RWPE2 (cell line): ENCODE data around the gene EP400.

Experiments used
- ATAC-seq: fragments of 200-7000 bp; cut with Tn5 transposase; 3 replicates; pipeline ENCODE4 v1.9.1; 2021; ENCODE audit warnings: low read depth
- DNase-seq: peaks from one replicate; pipeline ENCODE4 v3.0.0-alpha.2; 2020; ENCODE audit warnings: low spot score
- H3K27ac ChIP-seq: fragments of 450-650 bp; 2 replicates; pipeline ENCODE4 v1.5.1; 2017; ENCODE audit warnings: mild to moderate bottlenecking; ENCODE audit not compliant: poor library complexity, severe bottlenecking
- H3K27me3 ChIP-seq: fragments of 250-450 bp; sonication (Bioruptor Pico); 2 replicates; pipeline ENCODE4 v1.5.1; 2021; ENCODE audit warnings: mild to moderate bottlenecking, moderate library complexity; ENCODE audit not compliant: insufficient read depth, poor library complexity, severe bottlenecking
- H3K36me3 ChIP-seq: fragments of 250-450 bp; sonication (Bioruptor Pico); 2 replicates; pipeline ENCODE4 v1.5.1; 2020; ENCODE audit warnings: low read depth, mild to moderate bottlenecking, moderate library complexity
- H3K4me1 ChIP-seq: fragments of 250-450 bp; sonication (Bioruptor Pico); 2 replicates; pipeline ENCODE4 v1.5.1; 2021; ENCODE audit warnings: mild to moderate bottlenecking, moderate library complexity; ENCODE audit not compliant: insufficient read depth, poor library complexity, severe bottlenecking
- H3K4me3 ChIP-seq: fragments of 250-450 bp; sonication (Bioruptor Pico); 2 replicates; pipeline ENCODE4 v1.5.1; 2021; ENCODE audit warnings: mild to moderate bottlenecking, moderate library complexity; ENCODE audit not compliant: severe bottlenecking
- H3K9me3 ChIP-seq: fragments of 250-450 bp; sonication (Bioruptor Pico); 2 replicates; pipeline ENCODE4 v1.5.1; 2021; ENCODE audit warnings: mild to moderate bottlenecking, moderate library complexity; ENCODE audit not compliant: severe bottlenecking
- TF ChIP-seq, protein P1 (sequence below): fragments of 450-650 bp; IDR thresholded peaks from one replicate; pipeline ENCODE4 v1.5.1; 2017; ENCODE audit warnings: mild to moderate bottlenecking, moderate library complexity; ENCODE audit not compliant: poor library complexity, severe bottlenecking

EP400 gene

GRCh38 chr12:132068250-132068649, 118.5 kb downstream of the EP400 start:
- ATAC-seq (no peak), DNase-seq (no peak)
- no peak overlapping the region for H3K4me3 ChIP-seq
- H3K27me3 ChIP-seq, result no peaks in the 10 kb centered on the region
- peaks cover 45% of the 10 kb centered on the region for H3K36me3 ChIP-seq
- H3K4me1 ChIP-seq, result no peaks in the 10 kb centered on the region
- H3K9me3 ChIP-seq, result no peaks in the 10 kb centered on the region
- H3K27ac ChIP-seq, result no peak overlapping the region
- TF ChIP-seq, protein P1, sequence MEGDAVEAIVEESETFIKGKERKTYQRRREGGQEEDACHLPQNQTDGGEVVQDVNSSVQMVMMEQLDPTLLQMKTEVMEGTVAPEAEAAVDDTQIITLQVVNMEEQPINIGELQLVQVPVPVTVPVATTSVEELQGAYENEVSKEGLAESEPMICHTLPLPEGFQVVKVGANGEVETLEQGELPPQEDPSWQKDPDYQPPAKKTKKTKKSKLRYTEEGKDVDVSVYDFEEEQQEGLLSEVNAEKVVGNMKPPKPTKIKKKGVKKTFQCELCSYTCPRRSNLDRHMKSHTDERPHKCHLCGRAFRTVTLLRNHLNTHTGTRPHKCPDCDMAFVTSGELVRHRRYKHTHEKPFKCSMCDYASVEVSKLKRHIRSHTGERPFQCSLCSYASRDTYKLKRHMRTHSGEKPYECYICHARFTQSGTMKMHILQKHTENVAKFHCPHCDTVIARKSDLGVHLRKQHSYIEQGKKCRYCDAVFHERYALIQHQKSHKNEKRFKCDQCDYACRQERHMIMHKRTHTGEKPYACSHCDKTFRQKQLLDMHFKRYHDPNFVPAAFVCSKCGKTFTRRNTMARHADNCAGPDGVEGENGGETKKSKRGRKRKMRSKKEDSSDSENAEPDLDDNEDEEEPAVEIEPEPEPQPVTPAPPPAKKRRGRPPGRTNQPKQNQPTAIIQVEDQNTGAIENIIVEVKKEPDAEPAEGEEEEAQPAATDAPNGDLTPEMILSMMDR, result no peak

- DNase-seq (no peak), ATAC-seq (no peak)
- Histone ChIP-seq H3K4me1 (no peaks in the 10 kb centered on the region), H3K27ac (no peak overlapping the region), H3K9me3 (no peaks in the 10 kb centered on the region), H3K36me3 (peaks cover 40% of the 10 kb centered on the region), H3K27me3 (no peaks in the 10 kb centered on the region), H3K4me3 (no peak overlapping the region)
- TF ChIP-seq, protein P1, result no peak
Observed at GRCh38 chr12:132069336-132069985, 119.7 kb downstream of the EP400 start.

DNA sequence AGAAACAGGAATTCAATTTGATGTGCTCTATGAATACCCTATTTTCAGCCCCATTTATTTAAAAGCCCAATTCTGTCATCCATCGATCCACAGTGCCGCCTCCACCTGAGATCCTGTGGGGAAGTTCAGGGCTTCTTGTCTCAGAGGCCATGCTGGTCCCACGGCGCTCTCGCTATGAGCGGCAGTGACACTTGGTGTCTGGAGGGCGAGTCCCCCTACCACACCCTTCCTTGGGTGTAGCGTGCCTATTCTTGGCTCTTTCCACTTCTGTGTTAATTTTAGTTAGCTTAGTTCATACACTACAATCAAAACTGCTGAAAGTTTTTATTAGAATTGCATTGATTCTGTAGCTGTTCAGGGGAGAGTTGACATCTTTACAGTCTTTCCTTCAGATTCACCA, 120.6 kb downstream of the EP400 start:
- H3K4me1 ChIP-seq, result no peaks in the 10 kb centered on the region
- TF ChIP-seq, protein P1, result no peak
- no peak overlapping the region for H3K27ac ChIP-seq
- H3K4me3 ChIP-seq, result no peak overlapping the region
- H3K36me3 ChIP-seq, result peaks cover 38% of the 10 kb centered on the region
- ATAC-seq (no peak), DNase-seq (no peak)
- H3K27me3 ChIP-seq, result no peaks in the 10 kb centered on the region
- H3K9me3 ChIP-seq, result no peaks in the 10 kb centered on the region

DNA sequence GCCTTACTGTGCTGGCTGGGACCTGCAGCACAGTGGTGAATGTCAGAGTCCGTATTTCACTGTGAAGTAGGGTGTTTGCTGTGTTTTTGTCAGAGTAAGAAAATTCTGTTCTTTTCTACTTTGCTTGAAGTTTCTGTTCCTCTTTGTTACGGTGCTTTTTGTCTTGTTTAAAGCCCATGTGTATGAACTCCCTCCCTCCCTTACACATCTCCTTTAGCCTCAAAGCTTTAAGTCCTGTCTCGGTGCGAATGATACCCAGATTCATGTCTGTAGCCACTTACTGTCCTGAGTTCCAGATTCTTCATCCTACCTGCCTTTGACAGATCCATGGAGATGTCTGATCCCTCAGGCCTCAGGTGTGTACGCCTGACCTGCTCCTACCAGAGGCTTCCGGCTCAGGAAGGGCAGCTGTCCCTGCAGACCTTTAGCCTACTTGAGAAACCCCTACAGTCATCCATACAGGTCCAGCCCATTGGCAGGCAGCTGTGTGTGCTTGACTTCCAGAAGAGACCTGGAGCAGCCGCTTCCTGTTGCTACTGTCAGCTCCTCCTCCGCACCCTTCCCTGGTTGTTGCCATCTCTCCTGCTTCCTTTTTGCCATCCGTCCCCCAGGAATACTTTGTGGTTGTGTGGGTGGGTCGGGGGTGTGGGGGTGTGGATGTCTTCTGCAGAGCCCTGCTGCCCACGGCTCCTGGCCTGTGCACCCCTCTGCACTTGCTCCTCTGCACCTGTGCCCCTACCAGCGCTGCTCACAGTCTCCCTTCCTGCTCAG, 121.5 kb downstream of the EP400 start:
- DNase-seq (no peak), ATAC-seq (0 out of 3 replicates have a peak, but pooled peaks have one; percentile 14)
- TF ChIP-seq, protein P1, result no peak
- no peaks in the 10 kb centered on the region for H3K4me1 ChIP-seq
- H3K27me3 ChIP-seq, result no peaks in the 10 kb centered on the region
- no peak overlapping the region for H3K4me3 ChIP-seq
- H3K9me3 ChIP-seq, result no peaks in the 10 kb centered on the region
- H3K27ac ChIP-seq, result no peak overlapping the region
- H3K36me3 ChIP-seq, result peaks cover 38% of the 10 kb centered on the region
